Measurements from ENCODE around the gene UBXN10. TPM values are rescaled to one million over a fixed set of nuclear protein-coding genes. Genes with fewer than 3 reads are reported as not detected.

The UBXN10 gene
- total and polyA plus RNA-seq, 2 of the 4 experiments (the other 2 are of a cell fraction) = not detected

- Histone ChIP-seq H3K9me1 (ENCODE audit: insufficient read depth, low read length) (no peaks in the 10 kb centered on the region), H3K27ac (ENCODE audit: insufficient read depth, low read length) (no peak overlapping the region), H4K5ac (ENCODE audit: low read depth, low read length) (no peak overlapping the region), H2AFZ (replicated peaks; ENCODE audit: low read length, poor library complexity) (peak overlapping the region; percentile 98), H3K4me1 (ENCODE audit: control insufficient read depth, insufficient read depth, low read length) (peaks cover 3% of the 10 kb centered on the region; the same call in 1 of the 2 replicates), H3K4me3 (ENCODE audit: insufficient read depth, low read depth, low read length) (0 out of 2 replicates have a peak overlapping the region, but pooled peaks have one; percentile 8), H2BK20ac (ENCODE audit: low read depth, low read length) (no peak overlapping the region), H3K14ac (replicated peaks; ENCODE audit: low read depth, low read length) (no peak overlapping the region), H3K79me1 (ENCODE audit: low read depth in 1 of 2, low read length in 2 of 2) (no peaks in the 10 kb centered on the region), H4K20me1 (ENCODE audit: insufficient read depth, low read length) (no peaks in the 10 kb centered on the region; the same call in 1 of the 2 replicates), H2BK5ac (ENCODE audit: low read depth, low read length, poor library complexity, severe bottlenecking) (no peak overlapping the region), H2BK120ac (ENCODE audit: low read depth, low read length) (no peak overlapping the region), H3K4me2 (ENCODE audit: low read depth, low read length) (peak overlapping the region; percentile 59), H2AK9ac (replicated peaks; ENCODE audit: low read depth, low read length, poor library complexity) (peak overlapping the region; percentile 95), H3K23ac (ENCODE audit: low read depth, low read length) (no peak overlapping the region), H3K27me3 (ENCODE audit: control insufficient read depth, insufficient read depth, low read length) (peaks cover 5% of the 10 kb centered on the region), H3K9me3 (ENCODE audit: control insufficient read depth, insufficient read depth, low read length) (no peaks in the 10 kb centered on the region), H3K18ac (ENCODE audit: low read depth, low read length) (no peak overlapping the region), H3K4ac (ENCODE audit: low read depth, low read length) (no peak overlapping the region), H4K8ac (ENCODE audit: low read depth in 2 of 2, low read length in 2 of 2) (no peak overlapping the region; a peak in 1 of 4 replicates), H4K91ac (ENCODE audit: insufficient read depth, low read depth, low read length) (no peak overlapping the region), H3K36me3 (ENCODE audit: control insufficient read depth, insufficient read depth, low read length) (no peaks in the 10 kb centered on the region), H2AK5ac (ENCODE audit: low read depth, low read length) (no peak overlapping the region), H3K56ac (ENCODE audit: extremely low read depth, insufficient read depth, low read length) (no peak overlapping the region), H3K9ac (ENCODE audit: low read depth, low read length) (no peak overlapping the region), H2BK15ac (ENCODE audit: low read depth, low read length) (no peak overlapping the region)
- CTCF ChIA-PET = interaction anchor here (0.6 to 2.3 kb wide), 6 partner anchors 50 to 492 kb away, joined by 3 to 14 read pairs (median 4); no protein-coding TSS in a partner anchor
- BruUV-seq (replicated peaks) = no TSS peak
- dilution Hi-C loops (cut with HindIII; ENCODE audit: low sequenced_read_pairs, unreplicated experiment) = no loop called here
- in situ Hi-C loops (cut with MboI; ENCODE audit: low sequenced_read_pairs) = loop anchor here (5.0 kb wide), 1 partner anchor 235 kb away; no protein-coding TSS in a partner anchor
- POLR2A ChIA-PET (ENCODE audit: unreplicated experiment) = interaction anchor here (0.6 to 1.1 kb wide), 2 partner anchors 43 to 1520 kb away, joined by 3 to 11 read pairs; no protein-coding TSS in a partner anchor
- intact Hi-C loops (cut with micrococcal nuclease) = loop anchor here (1.0 to 5.0 kb wide), 6 partner anchors 51 to 490 kb away; partner anchors contain the start of gene HTR6
- 0% methylated on average over 5 of the region's 29 CpGs; no CpG with 5 or more reads in 1 of the 2 experiments for WGBS, 2 experiments (ENCODE audit: extremely low coverage in 2 of 2, insufficient read length in 1 of 2)
- ATAC-seq (ENCODE audit: low read depth) (peak; percentile 99), DNase-seq (peak; percentile 41)
- TF ChIP-seq RAD21 (IDR thresholded peaks at IDR 0.05; ENCODE audit: low read length) (peak; percentile 92), RFX5 (IDR thresholded peaks at IDR 0.05; ENCODE audit: low read depth, low read length) (no peak), MAZ (IDR thresholded peaks at IDR 0.05; ENCODE audit: borderline replicate concordance, low read depth, low read length) (peak; percentile 86; the same call in 1 of the 2 replicates), RCOR1 (IDR thresholded peaks at IDR 0.05; ENCODE audit: insufficient replicate concordance, low read length) (no peak), BHLHE40 (IDR thresholded peaks at IDR 0.05; ENCODE audit: low read depth, low read length) (no peak), USF2 (IDR thresholded peaks at IDR 0.05; ENCODE audit: low read depth, low read length) (no peak), SMC3 (IDR thresholded peaks at IDR 0.05; ENCODE audit: low read depth, low read length) (peak; percentile 85), CTCF (conservative IDR thresholded peaks at IDR 0.05; ENCODE audit: low read depth, low read length) (peak; percentile 90)
These were observed 33.8 kb upstream of the UBXN10 start for GRCh38 chr1:20151906-20152598.

Data from IMR-90 (cell line).